ENCODE results near the gene CASP1.

CASP1 gene

GRCh38 chr11:104984808-104985207, 50.1 kb downstream of the CASP1 start:
- no peak for DNase-seq (ENCODE audit: low spot score)

- DNase-seq (ENCODE audit: low spot score), result no peak
Measured at GRCh38 chr11:104979839-104980238, 55.1 kb downstream of the CASP1 start.

Measured in hematopoietic multipotent progenitor cell treated with erythropoietin and hydrocortisone succinate and interleukin-3 and kit ligand, for 17 days (in vitro differentiated cells).